Keratinocyte (primary cell): ENCODE measurements around the gene BCO1. TPM values are rescaled to one million over a fixed set of nuclear protein-coding genes. Genes with fewer than 3 reads are reported as not detected.

Experiments used
- DNase-seq: peaks from one replicate; pipeline ENCODE4 v3.0.0-alpha.2; 2011; ENCODE audit warnings: low read depth, missing footprints, low spot score
- FAIRE-seq: peaks from 2 replicates; lab custom pipeline; 2011; peaks lifted over from hg19 to GRCh38; lab: Jason Lieb, UNC
- H2AFZ ChIP-seq: 2 replicates; pipeline ENCODE4 v1.6.0; 2012; ENCODE audit warnings: low read length, control low read depth, inconsistent platforms; ENCODE audit not compliant: control insufficient read depth
- H3K27ac ChIP-seq: 2 replicates; pipeline ENCODE4 v1.5.1; 2011; ENCODE audit warnings: low read length; ENCODE audit not compliant: control insufficient read depth, insufficient read depth
- H3K27me3 ChIP-seq: 3 replicates; pipeline ENCODE4 v1.6.0; 2011; ENCODE audit warnings: low read length; ENCODE audit not compliant: control insufficient read depth, insufficient read depth; ENCODE audit errors: extremely low read depth
- H3K36me3 ChIP-seq, 2 experiments: 2 replicates in 1 of 2; 3 replicates in 1 of 2; pipeline ENCODE4 v1.5.1; 2011; ENCODE audit warnings: low read length in 2 of 2, mild to moderate bottlenecking in 1 of 2; ENCODE audit not compliant: control insufficient read depth in 2 of 2, insufficient read depth in 2 of 2; ENCODE audit errors: extremely low read depth in 1 of 2
- H3K4me1 ChIP-seq: 3 replicates; pipeline ENCODE4 v1.5.1; 2011; ENCODE audit warnings: low read length; ENCODE audit not compliant: control insufficient read depth, insufficient read depth; ENCODE audit errors: extremely low read depth
- H3K4me2 ChIP-seq: 3 replicates; pipeline ENCODE4 v1.6.0; 2011; ENCODE audit warnings: low read depth, low read length; ENCODE audit not compliant: control insufficient read depth, insufficient read depth; ENCODE audit errors: extremely low read depth
- H3K4me3 ChIP-seq, 3 experiments: fragments of 200-600 bp in 1 of 3; sonication (generic) in 1 of 3; 2 replicates in 2 of 3; 3 replicates in 1 of 3; pipeline ENCODE4 v1.5.1; 2011 to 2016; ENCODE audit warnings: low read length in 3 of 3, mild to moderate bottlenecking in 3 of 3, control low read depth in 2 of 3, inconsistent platforms in 1 of 3, low read depth in 1 of 3, mixed read lengths in 1 of 3, mixed run types in 1 of 3, moderate library complexity in 1 of 3; ENCODE audit not compliant: control insufficient read depth in 2 of 3, insufficient read depth in 2 of 3; ENCODE audit errors: extremely low read depth in 1 of 3
- H3K79me2 ChIP-seq: 2 replicates; pipeline ENCODE4 v1.6.0; 2012; ENCODE audit warnings: low read length; ENCODE audit not compliant: control insufficient read depth, insufficient read depth
- H3K9ac ChIP-seq: 3 replicates; pipeline ENCODE4 v1.6.0; 2011; ENCODE audit warnings: low read length; ENCODE audit not compliant: control insufficient read depth, insufficient read depth; ENCODE audit errors: extremely low read depth
- H3K9me1 ChIP-seq: 3 replicates; pipeline ENCODE4 v1.6.0; 2011; ENCODE audit warnings: low read length; ENCODE audit not compliant: control insufficient read depth, insufficient read depth; ENCODE audit errors: extremely low read depth
- H3K9me3 ChIP-seq: 2 replicates; pipeline ENCODE4 v1.5.1; 2012; ENCODE audit warnings: low read depth, low read length; ENCODE audit not compliant: control insufficient read depth
- H4K20me1 ChIP-seq: 3 replicates; pipeline ENCODE4 v1.6.0; 2011; ENCODE audit warnings: low read length; ENCODE audit not compliant: control insufficient read depth, insufficient read depth; ENCODE audit errors: extremely low read depth
- CTCF ChIP-seq, 3 experiments: IDR thresholded peaks in 1 of 3; conservative IDR thresholded peaks in 1 of 3; optimal IDR thresholded peaks in 1 of 3; 2 replicates in 2 of 3; 3 replicates in 1 of 3; pipeline versions ENCODE3 to v1.5.1; 2011; ENCODE audit warnings: low read length in 3 of 3, mild to moderate bottlenecking in 3 of 3, moderate library complexity in 2 of 3, control low read depth in 1 of 3, inconsistent platforms in 1 of 3; ENCODE audit not compliant: insufficient read depth in 2 of 3; ENCODE audit errors: extremely low read depth in 1 of 3
- EZH2 ChIP-seq: IDR thresholded peaks from one replicate; pipeline ENCODE4 v1.6.1; 2012; ENCODE audit warnings: inconsistent platforms, mild to moderate bottlenecking, low read length, moderate library complexity
- dilution Hi-C: fragments of 300-500 bp; cut with MboI; formaldehyde crosslinking; loops from one replicate; pipeline ENCODE4 v1.7.0; 2020; ENCODE audit warnings: low sequenced_read_pairs; ENCODE audit not compliant: extremely low pct_ligation_motif_present
- polyA plus RNA-seq, 5 experiments: library from polyadenylated mRNA; depleted of rRNA in 3 of 5; stranded (reverse) in 3 of 5; stranded (forward) in 1 of 5; unstranded in 1 of 5; fragments of >200 nt; gene quantifications; 1 replicate in 1 of 5; 2 replicates in 3 of 5; 3 replicates in 1 of 5; pipeline versions ENCODE4 v1.2.1 to v1.2.3, GENCODE V29; 2011 to 2012; ENCODE audit warnings: missing spikeins in 2 of 5, low read depth in 1 of 5, low replicate concordance in 1 of 5

Gene BCO1
- polyA plus RNA-seq, 1 donor (not counting 4 experiments of a cell fraction or from before 2014, with no cell fraction given) = 0.07 TPM

GRCh38 chr16:81265052-81265451, 26.6 kb downstream of the BCO1 start:
- H3K9ac ChIP-seq = no peak overlapping the region
- TF ChIP-seq EZH2 = no peak
- TF ChIP-seq CTCF (optimal IDR thresholded peaks at IDR 0.05 in 1 of 3, IDR thresholded peaks at IDR 0.05 in 1 of 3, conservative IDR thresholded peaks at IDR 0.05 in 1 of 3; ENCODE audit: extremely low read depth in 1 of 3, insufficient read depth in 2 of 3, low read length in 3 of 3) = no peak
- no peaks in the 10 kb centered on the region for H3K79me2 ChIP-seq
- peaks cover 2% of the 10 kb centered on the region for H3K27me3 ChIP-seq
- dilution Hi-C loops = no loop called here
- H4K20me1 ChIP-seq = peaks cover 2% of the 10 kb centered on the region
- no peak overlapping the region for H3K4me2 ChIP-seq
- DNase-seq (no peak), FAIRE-seq (no peak)
- H3K4me3 ChIP-seq = no peak overlapping the region
- H3K4me1 ChIP-seq = peaks cover 11% of the 10 kb centered on the region
- peaks cover 6% of the 10 kb centered on the region for H3K9me1 ChIP-seq
- no peaks in the 10 kb centered on the region for H3K36me3 ChIP-seq
- H3K9me3 ChIP-seq = no peaks in the 10 kb centered on the region
- H2AFZ ChIP-seq = no peak overlapping the region
- no peak overlapping the region for H3K27ac ChIP-seq

- Histone ChIP-seq H3K27me3 (peaks cover 2% of the 10 kb centered on the region), H3K4me3 (no peak overlapping the region), H3K4me1 (peaks cover 11% of the 10 kb centered on the region), H3K9ac (no peak overlapping the region), H3K9me3 (no peaks in the 10 kb centered on the region), H4K20me1 (peaks cover 2% of the 10 kb centered on the region), H2AFZ (no peak overlapping the region), H3K36me3 (no peaks in the 10 kb centered on the region), H3K9me1 (peaks cover 6% of the 10 kb centered on the region), H3K79me2 (no peaks in the 10 kb centered on the region), H3K4me2 (peak overlapping the region; percentile 68), H3K27ac (no peak overlapping the region)
- DNase-seq = no peak
- TF ChIP-seq EZH2 (no peak), CTCF (optimal IDR thresholded peaks at IDR 0.05 in 1 of 3, IDR thresholded peaks at IDR 0.05 in 1 of 3, conservative IDR thresholded peaks at IDR 0.05 in 1 of 3; ENCODE audit: extremely low read depth in 1 of 3, insufficient read depth in 2 of 3, low read length in 3 of 3) (no peak)
- no peak for FAIRE-seq
- dilution Hi-C loops = no loop called here
Measured at GRCh38 chr16:81265658-81266451, 27.4 kb downstream of the BCO1 start.
